DMS79 (cell line): Measurements from ENCODE around the gene NLGN4X.

Source experiments
- DNase-seq: peaks from one replicate; lab custom pipeline; 2025; lab: John Stamatoyannopoulos, UW

The NLGN4X gene

GRCh38 chrX:6228720-6229119, at the start of gene NLGN4X:
NLGN4X (minus strand) TSS chrX:6228867; CDS start chrX:6151466, 77,401 bp downstream.
- DNase-seq: no peak

GRCh38 chrX:6266041-6266440, 37.4 kb upstream of the NLGN4X start:
- DNase-seq: no peak

GRCh38 chrX:6262959-6263358, 34.3 kb upstream of the NLGN4X start:
- no peak for DNase-seq

GRCh38 chrX:6257025-6257424, 28.4 kb upstream of the NLGN4X start:
- DNase-seq: no peak

- DNase-seq: no peak
Observed at GRCh38 chrX:6244666-6245065, 16.0 kb upstream of the NLGN4X start.

GRCh38 chrX:6238576-6238975, 9.9 kb upstream of the NLGN4X start:
- no peak for DNase-seq

GRCh38 chrX:6227935-6228334, 732 bp downstream of the NLGN4X start:
- no peak for DNase-seq

GRCh38 chrX:6227453-6227835, 1.2 kb downstream of the NLGN4X start:
- DNase-seq: no peak

- DNase-seq: no peak
Observed at GRCh38 chrX:6226596-6227452, 1.8 kb downstream of the NLGN4X start.

GRCh38 chrX:6225911-6226595, 2.6 kb downstream of the NLGN4X start:
- no peak for DNase-seq

- no peak for DNase-seq
Observed at GRCh38 chrX:6225288-6225910, 3.3 kb downstream of the NLGN4X start.

- no peak for DNase-seq
Observed at GRCh38 chrX:6223516-6223915, 5.2 kb downstream of the NLGN4X start.

GRCh38 chrX:6210230-6210629, 18.4 kb downstream of the NLGN4X start:
- no peak for DNase-seq

GRCh38 chrX:6203462-6204215, 25.0 kb downstream of the NLGN4X start:
- DNase-seq: no peak

GRCh38 chrX:6199486-6199885, 29.2 kb downstream of the NLGN4X start:
- DNase-seq: no peak

GRCh38 chrX:6187256-6187655, 41.4 kb downstream of the NLGN4X start:
- no peak for DNase-seq

- DNase-seq: no peak
Observed at GRCh38 chrX:6184900-6185515, 43.7 kb downstream of the NLGN4X start.

- DNase-seq: no peak
Observed at GRCh38 chrX:6175914-6176313, 52.8 kb downstream of the NLGN4X start.

- DNase-seq: no peak
Observed at GRCh38 chrX:6170424-6170823, 58.2 kb downstream of the NLGN4X start.

- DNase-seq: no peak
Observed at GRCh38 chrX:6169407-6169806, 59.3 kb downstream of the NLGN4X start.

GRCh38 chrX:6163721-6164120, 64.9 kb downstream of the NLGN4X start:
- DNase-seq: no peak

- peak; percentile 16 for DNase-seq
Observed at GRCh38 chrX:6159468-6159867, 69.2 kb downstream of the NLGN4X start.
